Activated T-cell treated with anti-CD3 and anti-CD28 coated beads, Interleukin-2, amount 50 U/mL, for 4 hours (primary cell): ENCODE measurements around the gene NACC2. TPM values are rescaled to one million over a fixed set of nuclear protein-coding genes. Genes with fewer than 3 reads are reported as not detected.

ENCODE experiments used
- ATAC-seq, 2 donors: fragments of 200-7000 bp; cut with Tn5 transposase; one replicate each; pipeline ENCODE4 v1.10.0; 2021
- DNase-seq: peaks from one replicate; pipeline ENCODE4 v3.0.0-alpha.2; 2020
- H3K27me3 Mint-ChIP-seq: one replicate; pipeline ENCODE4 v1.8.0; 2021; ENCODE audit warnings: low read depth, mixed read lengths
- H3K36me3 Mint-ChIP-seq: one replicate; pipeline ENCODE4 v1.8.0; 2022; ENCODE audit warnings: mixed read lengths; ENCODE audit not compliant: insufficient read depth
- H3K4me1 Mint-ChIP-seq: one replicate; pipeline ENCODE4 v1.8.0; 2021; ENCODE audit warnings: low read depth, mixed read lengths
- H3K4me3 Mint-ChIP-seq: one replicate; pipeline ENCODE4 v1.8.0; 2021; ENCODE audit warnings: mild to moderate bottlenecking, moderate library complexity, mixed read lengths
- H3K9me3 Mint-ChIP-seq: one replicate; pipeline ENCODE4 v1.8.0; 2021; ENCODE audit warnings: mixed read lengths
- total RNA-seq, 3 donors: library from RNA; stranded (reverse); gene quantifications; one replicate each; pipeline ENCODE4 v1.2.1, GENCODE V29; 2021

The NACC2 gene
- total RNA-seq, 3 donors from 2014 or later, result 5.9 to 6.2 (median 6.0) TPM

GRCh38 chr9:135958485-135958884 is 136.6 kb downstream of the NACC2 start:
- no peak for ATAC-seq
- H3K4me3 Mint-ChIP-seq, result no peak overlapping the region
- H3K36me3 Mint-ChIP-seq, result peaks cover 10% of the 10 kb centered on the region
- peaks cover 28% of the 10 kb centered on the region for H3K4me1 Mint-ChIP-seq
- DNase-seq, result no peak
- no peaks in the 10 kb centered on the region for H3K27me3 Mint-ChIP-seq
- no peaks in the 10 kb centered on the region for H3K9me3 Mint-ChIP-seq

GRCh38 chr9:135957431-135957830 is 137.7 kb downstream of the NACC2 start:
- no peak for ATAC-seq

GRCh38 chr9:135956802-135957174 is 138.3 kb downstream of the NACC2 start:
- no peak for ATAC-seq
- Mint-ChIP-seq H3K9me3 (no peaks in the 10 kb centered on the region), H3K36me3 (peaks cover 13% of the 10 kb centered on the region), H3K4me1 (peaks cover 21% of the 10 kb centered on the region), H3K4me3 (no peak overlapping the region), H3K27me3 (no peaks in the 10 kb centered on the region)
- DNase-seq, result no peak

More at GRCh38 chr9:135957431-135957830, 137.7 kb downstream of the NACC2 start:
- no peak overlapping the region for H3K4me3 Mint-ChIP-seq
- H3K27me3 Mint-ChIP-seq, result no peaks in the 10 kb centered on the region
- H3K4me1 Mint-ChIP-seq, result peaks cover 27% of the 10 kb centered on the region
- DNase-seq, result no peak
- peaks cover 13% of the 10 kb centered on the region for H3K36me3 Mint-ChIP-seq
- H3K9me3 Mint-ChIP-seq, result no peaks in the 10 kb centered on the region

Other genes with a start within 250 kb of the NACC2 start
- 10 to 100 TPM; 26.7 to 37.4 (median 29.2) TPM for gene CAMSAP1, start 187.7 kb downstream of the NACC2 start, total RNA-seq
- 10 to 100 TPM; 30.4 to 33.4 (median 31.4) TPM for gene UBAC1, start 133.9 kb downstream of the NACC2 start, total RNA-seq
- 10 to 100 TPM; 46.3 to 47.4 (median 46.5) TPM for gene TMEM250, start 23.6 kb upstream of the NACC2 start, total RNA-seq
- under 1 TPM in 2 of 3 donors, not detected in 1; 0.08 to 0.11 TPM for gene LHX3, start 109.8 kb upstream of the NACC2 start, total RNA-seq
- gene QSOX2, start 150.5 kb upstream of the NACC2 start, total RNA-seq, result 10 to 100 TPM; 26.9 to 30.3 (median 27.5) TPM
- under 1 TPM in 1 of 3 donors, not detected in 2; 0.11 TPM for gene CCDC187, start 208.8 kb upstream of the NACC2 start, total RNA-seq
- 10 to 100 TPM; 12.8 to 13.6 (median 13.4) TPM for gene GPSM1, start 232.2 kb upstream of the NACC2 start, total RNA-seq